IMR-90 (cell line): ENCODE results near the gene PHKB. TPM values are rescaled to one million over a fixed set of nuclear protein-coding genes. Genes with fewer than 3 reads are reported as not detected.

ENCODE experiments used
- ATAC-seq: fragments of 200-7000 bp; cut with Tn5 transposase; 2 replicates; pipeline ENCODE4 v1.9.1; 2020; ENCODE audit warnings: low read depth, mild to moderate bottlenecking, moderate library complexity
- BruUV-seq: library from RNA; stranded (reverse); fragments of 400-500 nt; replicated peaks from 2 replicates; lab custom pipeline; 2021; lab: Mats Ljungman, UMichigan
- CTCF ChIA-PET: fragments of 300-600 bp; formaldehyde crosslinking; extraction: SDS; loops from one replicate; lab custom pipeline; 2021; ENCODE audit warnings: antibody characterized with exemption; lab: Yijun Ruan, JAX
- POLR2A ChIA-PET: fragments of 300-600 bp; sonication (Branson Sonifier 250); formaldehyde crosslinking; loops from one replicate; lab custom pipeline; 2022; ENCODE audit warnings: antibody characterized with exemption; ENCODE audit not compliant: unreplicated experiment; lab: Charles Lee
- DNase-seq: peaks from one replicate; pipeline ENCODE4 v3.0.0; 2013
- H2AFZ ChIP-seq: replicated peaks from 2 replicates; pipeline ENCODE3; 2013; ENCODE audit warnings: low read length, mild to moderate bottlenecking; ENCODE audit not compliant: poor library complexity
- H2AK5ac ChIP-seq: 2 replicates; pipeline ENCODE4 v1.6.1; 2013; ENCODE audit warnings: low read depth, low read length, inconsistent platforms
- H2AK9ac ChIP-seq: replicated peaks from 2 replicates; pipeline ENCODE3; 2013; ENCODE audit warnings: mild to moderate bottlenecking, low read depth, low read length, moderate library complexity; ENCODE audit not compliant: poor library complexity
- H2BK120ac ChIP-seq: 2 replicates; pipeline ENCODE4 v1.6.1; 2013; ENCODE audit warnings: low read depth, low read length, inconsistent platforms
- H2BK15ac ChIP-seq: 3 replicates; pipeline ENCODE4 v1.6.1; 2013; ENCODE audit warnings: low read depth, low read length, inconsistent platforms
- H2BK20ac ChIP-seq: 2 replicates; pipeline ENCODE4 v1.6.1; 2013; ENCODE audit warnings: low read depth, mild to moderate bottlenecking, inconsistent platforms, low read length, moderate library complexity
- H2BK5ac ChIP-seq: 2 replicates; pipeline ENCODE4 v1.6.1; 2013; ENCODE audit warnings: mild to moderate bottlenecking, low read depth, low read length, inconsistent platforms; ENCODE audit not compliant: poor library complexity, severe bottlenecking
- H3K14ac ChIP-seq: replicated peaks from 2 replicates; pipeline ENCODE4 v1.6.1; 2013; ENCODE audit warnings: low read depth, low read length, inconsistent platforms
- H3K18ac ChIP-seq: 2 replicates; pipeline ENCODE4 v1.6.1; 2013; ENCODE audit warnings: low read depth, low read length, control low read depth
- H3K23ac ChIP-seq: 2 replicates; pipeline ENCODE4 v1.6.1; 2013; ENCODE audit warnings: low read depth, low read length, inconsistent platforms
- H3K27ac ChIP-seq: 2 replicates; pipeline ENCODE4 v1.5.1; 2013; ENCODE audit warnings: mild to moderate bottlenecking, control low read depth, low read length; ENCODE audit not compliant: insufficient read depth
- H3K27me3 ChIP-seq: 2 replicates; pipeline ENCODE4 v1.6.1; 2013; ENCODE audit warnings: low read length; ENCODE audit not compliant: control insufficient read depth, insufficient read depth
- H3K36me3 ChIP-seq: 2 replicates; pipeline ENCODE4 v1.6.1; 2013; ENCODE audit warnings: low read length, mixed read lengths; ENCODE audit not compliant: control insufficient read depth, insufficient read depth
- H3K4ac ChIP-seq: 2 replicates; pipeline ENCODE4 v1.6.1; 2013; ENCODE audit warnings: low read depth, low read length, inconsistent platforms
- H3K4me1 ChIP-seq: 2 replicates; pipeline ENCODE4 v1.6.1; 2013; ENCODE audit warnings: low read length, mixed read lengths; ENCODE audit not compliant: control insufficient read depth, insufficient read depth
- H3K4me2 ChIP-seq: 2 replicates; pipeline ENCODE4 v1.6.1; 2013; ENCODE audit warnings: low read depth, mild to moderate bottlenecking, control low read depth, low read length, moderate library complexity
- H3K4me3 ChIP-seq: 2 replicates; pipeline ENCODE4 v1.5.1; 2013; ENCODE audit warnings: low read depth, mild to moderate bottlenecking, control low read depth, low read length, moderate library complexity; ENCODE audit not compliant: insufficient read depth
- H3K56ac ChIP-seq: 2 replicates; pipeline ENCODE4 v1.6.1; 2013; ENCODE audit warnings: low read length, inconsistent platforms; ENCODE audit not compliant: insufficient read depth; ENCODE audit errors: extremely low read depth
- H3K79me1 ChIP-seq, 2 experiments: 2 replicates each; pipeline ENCODE4 v1.6.1; 2013; ENCODE audit warnings: low read length in 2 of 2, inconsistent platforms in 1 of 2, low read depth in 1 of 2
- H3K9ac ChIP-seq: 2 replicates; pipeline ENCODE4 v1.6.1; 2013; ENCODE audit warnings: low read depth, low read length, control low read depth
- H3K9me1 ChIP-seq: 2 replicates; pipeline ENCODE4 v1.6.1; 2013; ENCODE audit warnings: low read length, inconsistent platforms; ENCODE audit not compliant: insufficient read depth
- H3K9me3 ChIP-seq: 2 replicates; pipeline ENCODE4 v1.6.1; 2013; ENCODE audit warnings: low read length; ENCODE audit not compliant: control insufficient read depth, insufficient read depth
- H4K20me1 ChIP-seq: 2 replicates; pipeline ENCODE4 v1.6.1; 2013; ENCODE audit warnings: low read length, inconsistent platforms; ENCODE audit not compliant: insufficient read depth
- H4K5ac ChIP-seq: 2 replicates; pipeline ENCODE4 v1.6.1; 2013; ENCODE audit warnings: mild to moderate bottlenecking, low read depth, low read length, control low read depth
- H4K8ac ChIP-seq, 2 experiments: 2 replicates each; pipeline ENCODE4 v1.6.1; 2013; ENCODE audit warnings: low read depth in 2 of 2, low read length in 2 of 2, control low read depth in 1 of 2, inconsistent platforms in 1 of 2
- H4K91ac ChIP-seq: 2 replicates; pipeline ENCODE4 v1.6.1; 2013; ENCODE audit warnings: low read depth, low read length, inconsistent platforms; ENCODE audit not compliant: insufficient read depth
- CHD1 ChIP-seq: IDR thresholded peaks from 2 replicates; pipeline ENCODE4 v1.6.1; 2012; ENCODE audit warnings: low read depth, low read length, improper control_type of control experiment
- CTCF ChIP-seq: conservative IDR thresholded peaks from 2 replicates; pipeline ENCODE4 v1.5.1; 2012; ENCODE audit warnings: mild to moderate bottlenecking, low read depth, low read length, improper control_type of control experiment
- FOS ChIP-seq: fragments of 150-350 bp; IDR thresholded peaks from 2 replicates; pipeline ENCODE4 v1.6.1; 2016; ENCODE audit warnings: low read depth, low read length
- RAD21 ChIP-seq: IDR thresholded peaks from 2 replicates; pipeline ENCODE4 v1.6.1; 2012; ENCODE audit warnings: low read length, improper control_type of control experiment
- RFX5 ChIP-seq: IDR thresholded peaks from 2 replicates; pipeline ENCODE4 v1.8.0; 2012; ENCODE audit warnings: low read depth, mild to moderate bottlenecking, low read length, moderate library complexity
- SMC3 ChIP-seq: fragments of 150-350 bp; IDR thresholded peaks from 2 replicates; pipeline ENCODE4 v1.6.1; 2016; ENCODE audit warnings: low read depth, mild to moderate bottlenecking, antibody characterized with exemption, low read length, moderate library complexity
- USF2 ChIP-seq: fragments of 150-350 bp; IDR thresholded peaks from 2 replicates; pipeline ENCODE4 v1.6.1; 2017; ENCODE audit warnings: mild to moderate bottlenecking, antibody characterized with exemption, low read length, low read depth
- WGBS, 2 experiments: methylation state at CpG; one replicate each; pipeline versions ENCODE4 v1.1.5 to v1.1.7; 2013; ENCODE audit warnings: missing lambda C conversion rate in 2 of 2; ENCODE audit not compliant: insufficient read length in 1 of 2; ENCODE audit errors: extremely low coverage in 2 of 2; 5-methylcytosine and 5-hydroxymethylcytosine counted together
- dilution Hi-C: fragments of 300-500 bp; cut with HindIII; formaldehyde crosslinking; loops from one replicate; pipeline ENCODE4 v1.14.3; 2018; ENCODE audit warnings: low sequenced_read_pairs; ENCODE audit not compliant: unreplicated experiment
- in situ Hi-C: fragments of 300-500 bp; cut with MboI; formaldehyde crosslinking; loops from 3 replicates; pipeline ENCODE4 v1.14.3; 2019; ENCODE audit warnings: low sequenced_read_pairs, inconsistent platforms, mixed read lengths
- intact Hi-C: fragments of 100-400 bp; cut with micrococcal nuclease; formaldehyde crosslinking; loops from 2 replicates; pipeline ENCODE4 v1.10.0; 2022
- polyA plus RNA-seq, 3 experiments: library from polyadenylated mRNA; depleted of rRNA; stranded (reverse); fragments of >200 nt; gene quantifications; 2 replicates each; pipeline ENCODE4 v1.2.3, GENCODE V29; 2012; ENCODE audit warnings: low replicate concordance in 1 of 3
- total RNA-seq: library from RNA; depleted of rRNA; stranded (reverse); fragments of >200 nt; gene quantifications from 2 replicates; pipeline ENCODE4 v1.2.3, GENCODE V29; 2012

PHKB gene
- total and polyA plus RNA-seq, 2 of the 4 experiments (the other 2 are of a cell fraction): 24.2 to 58.6 TPM

GRCh38 chr16:47586121-47586520 is 125.0 kb downstream of the PHKB start:
- H2BK15ac ChIP-seq: no peak overlapping the region
- BruUV-seq: no TSS peak
- no peak overlapping the region for H2BK20ac ChIP-seq
- H3K36me3 ChIP-seq: peaks cover 11% of the 10 kb centered on the region
- H4K20me1 ChIP-seq: no peaks in the 10 kb centered on the region
- no peak overlapping the region for H3K4me2 ChIP-seq
- H3K9ac ChIP-seq: no peak overlapping the region
- no peak overlapping the region for H3K27ac ChIP-seq
- H3K4me1 ChIP-seq: no peaks in the 10 kb centered on the region
- H3K14ac ChIP-seq: no peak overlapping the region
- H3K9me1 ChIP-seq: peaks cover 2% of the 10 kb centered on the region; the same call in 1 of the 2 replicates
- H3K18ac ChIP-seq: no peak overlapping the region
- CTCF ChIA-PET: interaction anchor here (0.7 kb wide), 1 partner anchor 14 kb away, joined by 3 read pairs; no protein-coding TSS in a partner anchor
- intact Hi-C loops (no loop called here), in situ Hi-C loops (no loop called here), dilution Hi-C loops (no loop called here)
- no peak overlapping the region for H2AFZ ChIP-seq
- H2BK5ac ChIP-seq: no peak overlapping the region
- no peak overlapping the region for H3K4me3 ChIP-seq
- H3K9me3 ChIP-seq: no peaks in the 10 kb centered on the region
- ATAC-seq (no peak), DNase-seq (no peak)
- H2AK5ac ChIP-seq: no peak overlapping the region
- WGBS, 2 experiments: no CpG with 5 or more reads among the region's 3 CpGs
- H3K4ac ChIP-seq: no peak overlapping the region
- no peak for TF ChIP-seq CTCF
- no peak for TF ChIP-seq SMC3
- TF ChIP-seq RAD21: no peak
- TF ChIP-seq CHD1: no peak
- TF ChIP-seq RFX5: no peak
- no peak for TF ChIP-seq USF2
- no peak for TF ChIP-seq FOS
- no peak overlapping the region for H2BK120ac ChIP-seq
- POLR2A ChIA-PET: no interaction called here
- H3K79me1 ChIP-seq: 0 out of 4 replicates have a peak, but pooled peaks cover 0 to 4% of the 10 kb centered on the region in 2 experiments
- H3K56ac ChIP-seq: no peak overlapping the region
- no peaks in the 10 kb centered on the region for H3K27me3 ChIP-seq
- H4K5ac ChIP-seq: no peak overlapping the region
- no peak overlapping the region for H3K23ac ChIP-seq
- H4K8ac ChIP-seq: no peak overlapping the region
- H4K91ac ChIP-seq: no peak overlapping the region
- no peak overlapping the region for H2AK9ac ChIP-seq
